Astrocyte (in vitro differentiated cells and primary cell): ENCODE measurements around the gene TMEM229A.

ENCODE experiments used
- EZH2 ChIP-seq: IDR thresholded peaks from 2 replicates; pipeline ENCODE4 v1.6.1; 2012; ENCODE audit warnings: mild to moderate bottlenecking, low read length, inconsistent platforms; ENCODE audit not compliant: insufficient read depth
- TF ChIP-seq, protein P1 (sequence below): IDR thresholded peaks from 2 replicates; pipeline ENCODE4 v1.5.1; 2011; ENCODE audit warnings: low read depth, mild to moderate bottlenecking, inconsistent platforms, low read length, moderate library complexity; ENCODE audit not compliant: insufficient read depth

DNA sequence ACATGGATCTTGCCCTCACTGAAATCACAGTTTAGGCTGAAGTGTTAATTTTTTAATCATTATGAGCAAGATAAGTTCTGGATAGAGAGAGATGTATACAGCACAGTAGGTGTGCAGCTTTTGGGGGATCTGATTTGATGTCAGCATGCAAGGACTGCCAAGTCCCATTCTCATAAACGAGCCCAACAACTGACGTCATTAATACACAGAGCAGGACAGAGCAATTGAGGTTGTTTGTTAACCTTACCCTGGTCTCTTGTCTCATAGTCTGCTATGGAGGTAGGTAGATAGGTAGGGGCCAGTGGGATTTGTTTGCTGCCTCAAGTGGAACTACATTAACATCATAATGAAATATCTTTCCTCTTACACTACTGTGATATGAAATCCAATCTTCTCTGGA, 8.6 kb upstream of the TMEM229A start:
- TF ChIP-seq, protein P1, sequence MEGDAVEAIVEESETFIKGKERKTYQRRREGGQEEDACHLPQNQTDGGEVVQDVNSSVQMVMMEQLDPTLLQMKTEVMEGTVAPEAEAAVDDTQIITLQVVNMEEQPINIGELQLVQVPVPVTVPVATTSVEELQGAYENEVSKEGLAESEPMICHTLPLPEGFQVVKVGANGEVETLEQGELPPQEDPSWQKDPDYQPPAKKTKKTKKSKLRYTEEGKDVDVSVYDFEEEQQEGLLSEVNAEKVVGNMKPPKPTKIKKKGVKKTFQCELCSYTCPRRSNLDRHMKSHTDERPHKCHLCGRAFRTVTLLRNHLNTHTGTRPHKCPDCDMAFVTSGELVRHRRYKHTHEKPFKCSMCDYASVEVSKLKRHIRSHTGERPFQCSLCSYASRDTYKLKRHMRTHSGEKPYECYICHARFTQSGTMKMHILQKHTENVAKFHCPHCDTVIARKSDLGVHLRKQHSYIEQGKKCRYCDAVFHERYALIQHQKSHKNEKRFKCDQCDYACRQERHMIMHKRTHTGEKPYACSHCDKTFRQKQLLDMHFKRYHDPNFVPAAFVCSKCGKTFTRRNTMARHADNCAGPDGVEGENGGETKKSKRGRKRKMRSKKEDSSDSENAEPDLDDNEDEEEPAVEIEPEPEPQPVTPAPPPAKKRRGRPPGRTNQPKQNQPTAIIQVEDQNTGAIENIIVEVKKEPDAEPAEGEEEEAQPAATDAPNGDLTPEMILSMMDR = no peak
- no peak for TF ChIP-seq EZH2
